GM18861 (cell line): ENCODE measurements around the gene CD3E.
"Not testable (repeated sequence)": the region's sequence is repeated elsewhere in the genome, so short reads cannot be mapped to it uniquely, and the experiment has no call there.

Source experiments
- ATAC-seq: cut with Tn5 transposase; IDR thresholded peaks from one replicate; pipeline ENCODE4 v1.9.1; 2021; ENCODE audit not compliant: unreplicated experiment

The CD3E gene

GRCh38 chr11:118289401-118289800 lies 15.1 kb upstream of the CD3E start:
- ATAC-seq = no peak

- no peak for ATAC-seq
Observed at GRCh38 chr11:118290923-118291322, 13.6 kb upstream of the CD3E start.

GRCh38 chr11:118291477-118292135 lies 12.9 kb upstream of the CD3E start:
- ATAC-seq = no peak

DNA sequence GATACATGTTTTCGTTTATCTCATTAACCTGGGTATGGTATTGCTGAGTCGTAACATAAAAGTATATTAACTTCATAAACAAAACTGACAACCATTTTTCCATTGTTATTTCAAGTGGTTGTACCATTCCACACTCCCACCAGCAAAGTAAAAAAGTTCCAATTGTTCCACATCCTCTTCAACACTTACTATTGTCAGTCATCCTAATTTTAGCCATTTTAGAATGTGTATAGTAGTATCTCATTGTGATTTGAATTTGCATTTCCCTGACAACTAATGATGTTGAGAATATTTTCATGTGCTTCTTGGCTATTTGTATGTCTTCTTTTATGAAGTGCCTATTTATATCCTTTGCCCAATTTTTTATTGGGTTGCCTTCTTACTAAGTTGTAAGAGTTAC lies 10.5 kb upstream of the CD3E start:
- no peak for ATAC-seq

DNA sequence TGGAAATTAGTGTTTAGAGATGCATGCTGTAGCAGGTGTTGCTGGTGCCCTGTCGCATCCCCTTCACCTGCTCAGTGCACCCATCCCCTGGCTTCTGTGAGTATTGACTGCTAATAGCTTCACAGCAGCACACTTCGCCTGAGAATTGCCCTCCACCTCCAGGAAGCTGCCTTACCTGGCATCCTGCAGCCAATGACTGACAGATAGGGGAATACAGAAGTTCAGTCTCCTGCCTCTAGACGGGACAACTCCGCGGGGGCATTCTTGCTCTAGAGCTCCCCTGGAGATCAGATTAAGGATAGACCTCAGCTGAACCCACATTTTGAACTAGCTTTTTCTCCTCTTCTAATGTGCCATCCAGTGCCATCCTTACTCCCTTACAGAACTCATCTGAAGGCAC lies 9.3 kb upstream of the CD3E start:
- no peak for ATAC-seq

DNA sequence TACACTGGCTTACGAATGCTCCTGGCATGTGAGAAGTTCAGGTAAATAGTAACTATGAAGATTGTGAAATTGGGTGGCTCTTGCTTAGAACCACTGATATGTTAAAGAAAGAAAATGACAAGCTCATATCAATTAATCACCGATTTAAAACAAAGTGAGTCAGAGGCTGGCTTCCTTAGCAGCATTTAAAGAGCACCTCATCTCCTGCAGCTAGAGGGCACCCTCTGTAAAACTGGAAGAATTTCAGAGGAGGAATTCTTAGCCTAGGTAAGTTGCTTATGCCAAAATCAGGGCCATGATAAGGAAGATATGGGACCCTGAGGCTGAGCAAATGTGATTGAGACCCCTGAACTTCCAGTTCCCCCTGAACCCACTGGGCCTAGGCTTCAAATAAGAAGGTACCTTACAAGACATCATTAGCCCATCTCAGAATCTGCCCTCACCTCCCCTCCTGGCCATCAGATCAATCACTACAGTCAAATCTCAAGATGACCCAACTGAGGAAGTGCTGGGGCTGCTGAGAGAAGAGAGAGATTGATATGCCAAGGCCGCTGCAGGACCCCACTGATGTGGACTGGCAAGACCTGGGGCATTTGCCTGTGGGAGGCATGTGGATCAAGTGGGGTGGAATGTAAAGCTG lies 8.6 kb upstream of the CD3E start:
- no peak for ATAC-seq

- no peak for ATAC-seq
Observed at GRCh38 chr11:118301600-118302195, 2.8 kb upstream of the CD3E start.

GRCh38 chr11:118304227-118304567 lies 333 bp upstream of the CD3E start:
- ATAC-seq = no peak

GRCh38 chr11:118305726-118306125 lies 1.2 kb downstream of the CD3E start:
- no peak for ATAC-seq

DNA sequence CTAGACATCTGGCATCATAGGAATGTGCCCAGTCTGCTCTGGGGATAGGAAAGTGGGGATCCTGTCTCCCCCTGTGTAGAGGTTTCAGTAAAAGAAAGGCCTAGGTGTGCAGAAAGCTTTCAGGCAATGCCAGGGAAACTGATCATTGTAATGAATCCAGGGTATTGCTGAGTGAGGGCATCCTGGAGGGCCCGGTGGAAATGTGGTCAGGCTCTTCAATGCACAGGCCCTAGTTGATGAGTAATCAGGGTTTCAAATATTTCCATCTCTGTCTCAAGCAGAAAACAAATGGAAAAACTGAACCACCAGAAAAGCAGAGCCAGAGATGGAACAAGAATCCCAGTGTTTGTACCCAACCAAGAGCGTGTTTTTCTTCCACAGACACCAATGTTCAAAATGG lies 2.0 kb downstream of the CD3E start:
- ATAC-seq = no peak

DNA sequence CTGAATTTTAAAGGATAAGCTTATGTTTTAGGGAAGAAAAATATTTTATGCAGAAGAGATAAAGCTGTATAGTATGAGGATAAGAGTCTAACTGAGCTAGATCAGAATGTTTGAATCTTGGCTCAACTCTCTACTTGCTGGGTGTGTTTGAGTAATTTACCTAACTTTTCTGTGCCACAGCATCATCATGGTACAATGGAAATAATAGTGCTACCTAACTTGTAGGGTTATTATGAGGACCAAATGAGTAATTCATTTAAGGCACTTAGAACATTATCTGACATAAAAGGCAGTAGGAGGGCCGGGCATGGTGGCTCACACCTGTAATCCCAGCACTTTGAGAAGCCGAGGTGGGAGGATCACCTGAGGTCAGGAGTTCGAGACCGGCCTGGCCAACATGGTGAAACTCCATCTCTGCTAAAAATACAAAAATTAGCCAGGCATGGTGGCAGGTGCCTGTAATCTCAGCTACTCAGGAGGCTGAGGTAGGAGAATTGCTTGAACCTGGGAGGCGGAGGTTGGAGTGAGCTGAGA lies 4.5 kb downstream of the CD3E start:
- not testable (repeated sequence) for ATAC-seq

- ATAC-seq = no peak
Observed at GRCh38 chr11:118310271-118310670, 5.7 kb downstream of the CD3E start.

DNA sequence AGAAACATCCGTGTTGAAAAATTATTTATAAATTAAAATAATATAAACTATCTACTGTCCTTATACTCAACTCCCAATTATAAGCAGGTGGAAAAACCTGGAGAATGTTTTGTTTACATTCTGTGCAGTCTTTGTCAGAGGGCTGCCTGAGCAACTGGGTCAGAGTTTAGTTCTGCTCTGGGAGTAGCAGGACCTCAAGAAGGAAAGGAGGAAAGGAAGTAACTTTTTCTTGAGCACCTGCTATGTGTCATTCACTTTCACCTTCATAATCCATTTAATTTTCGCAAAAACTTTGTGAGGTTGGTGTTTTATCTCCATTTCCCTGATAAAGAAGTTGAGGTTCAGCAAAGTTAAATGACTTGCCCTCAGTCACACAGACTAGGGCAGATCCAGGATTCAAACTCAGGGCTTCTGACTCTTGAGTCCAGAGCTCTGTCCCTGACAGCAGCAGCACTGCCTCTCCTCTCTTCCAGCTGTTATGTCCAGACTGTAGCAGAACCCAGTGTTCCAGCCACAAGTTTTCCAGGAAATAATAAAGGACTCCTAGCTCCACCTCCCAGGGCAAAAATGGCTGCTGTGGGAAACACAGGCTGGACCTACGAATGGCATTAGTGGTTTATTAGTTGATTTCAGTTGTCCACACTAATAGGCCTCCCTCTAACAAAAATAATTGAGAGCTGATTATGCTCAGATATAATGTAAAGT lies 6.4 kb downstream of the CD3E start:
- ATAC-seq = no peak

DNA sequence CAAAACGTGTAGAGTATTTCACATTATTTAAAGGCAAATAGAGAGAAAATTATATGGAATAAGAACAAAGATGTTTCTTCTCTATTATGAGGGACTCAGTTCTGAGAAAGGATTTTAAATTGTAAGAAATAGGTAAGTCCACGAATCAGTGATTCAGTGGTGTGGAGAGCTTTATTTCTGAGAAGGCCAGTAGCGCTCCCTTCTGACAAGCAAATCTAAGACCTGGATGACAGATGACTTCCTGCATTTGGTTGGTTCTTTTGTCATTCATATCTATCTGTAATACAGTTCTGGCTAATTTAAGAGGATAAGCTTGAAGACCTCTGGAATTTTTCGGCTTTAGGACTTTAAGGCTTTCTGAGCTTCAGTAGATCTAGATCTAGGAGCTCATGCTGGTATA lies 7.0 kb downstream of the CD3E start:
- no peak for ATAC-seq

DNA sequence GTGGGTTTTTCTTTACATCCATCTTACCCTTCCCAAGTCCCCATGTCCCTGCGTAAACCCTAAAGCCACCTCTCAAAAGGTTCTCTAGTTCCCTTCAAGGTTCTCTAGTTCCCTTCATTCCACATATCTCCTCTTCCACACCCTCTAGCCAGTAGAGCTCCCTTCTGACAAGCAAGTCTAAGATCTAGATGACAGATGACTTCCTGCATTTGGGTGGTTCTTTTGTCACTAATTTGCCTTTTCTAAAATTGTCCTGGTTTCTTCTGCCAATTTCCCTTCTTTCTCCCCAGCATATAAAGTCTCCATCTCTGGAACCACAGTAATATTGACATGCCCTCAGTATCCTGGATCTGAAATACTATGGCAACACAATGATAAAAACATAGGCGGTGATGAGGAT lies 7.8 kb downstream of the CD3E start:
- no peak for ATAC-seq

GRCh38 chr11:118313242-118313641 lies 8.7 kb downstream of the CD3E start:
- no peak for ATAC-seq

DNA sequence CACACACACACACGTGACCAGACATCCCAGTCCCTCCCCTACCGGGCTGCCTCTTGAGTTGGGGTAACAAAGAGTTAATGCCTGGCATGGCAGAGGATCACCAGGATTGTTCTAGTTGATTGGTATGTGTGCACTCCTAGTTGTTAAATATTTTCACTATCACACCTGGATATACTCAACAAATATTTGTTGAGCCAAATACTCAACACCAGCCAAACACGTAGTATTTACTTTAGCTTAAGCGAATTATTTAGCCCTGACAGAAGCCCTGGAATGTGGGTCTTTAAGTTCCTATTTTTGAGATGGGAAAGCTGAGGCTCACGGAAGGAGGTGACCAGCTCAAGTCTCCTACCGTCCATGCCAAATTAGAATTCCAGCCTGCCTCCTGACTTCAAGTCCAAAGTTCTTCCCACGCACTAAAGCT lies 10.5 kb downstream of the CD3E start:
- no peak for ATAC-seq

DNA sequence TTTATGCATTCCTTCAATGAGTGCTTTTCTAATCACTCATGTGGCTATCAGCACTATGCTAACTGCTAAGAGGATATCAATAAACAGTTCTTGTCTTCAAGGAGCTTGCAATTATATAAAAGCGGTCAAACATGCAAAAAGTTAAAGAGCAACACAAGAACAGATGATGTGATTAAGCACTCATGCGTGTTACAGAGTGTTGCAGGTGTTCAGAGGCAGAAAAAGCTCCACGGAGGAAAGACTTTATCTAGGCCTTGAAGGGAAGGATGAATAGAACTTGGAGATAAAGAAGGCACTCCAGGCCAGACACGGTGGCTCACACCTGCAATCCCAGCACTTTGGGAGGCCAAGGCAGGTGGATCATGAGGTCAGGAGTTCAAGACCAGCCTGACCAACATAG lies 13.6 kb downstream of the CD3E start:
- ATAC-seq = no peak

- ATAC-seq = no peak
Observed at GRCh38 chr11:118318581-118319336, 14.2 kb downstream of the CD3E start.

DNA sequence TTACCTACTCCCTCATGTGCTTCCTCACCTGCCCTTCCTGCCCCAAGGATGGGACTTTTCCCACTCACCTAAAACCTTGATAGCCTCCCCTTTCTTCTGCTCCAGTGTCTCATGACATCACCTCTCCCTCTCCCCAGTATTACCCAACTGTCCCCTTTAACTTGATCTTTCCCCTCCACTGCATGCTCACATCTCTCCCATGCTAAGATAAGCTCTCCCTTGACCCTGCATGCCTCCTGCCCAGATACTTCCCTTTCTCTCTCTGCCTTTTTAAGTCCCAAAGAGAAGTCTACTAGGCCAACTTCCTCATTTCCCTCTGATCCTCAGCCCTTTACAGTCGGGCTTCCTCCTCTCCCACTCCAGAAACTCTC lies 14.8 kb downstream of the CD3E start:
- no peak for ATAC-seq

- no peak for ATAC-seq
Observed at GRCh38 chr11:118320515-118320914, 16.0 kb downstream of the CD3E start.
